Peyer's patch (tissue), 4 donors: Measurements from ENCODE around the gene GPR158.

Experiments used
- POLR2A ChIP-seq, 2 donors: fragments of 450-650 bp; IDR thresholded peaks; one replicate each; pipeline ENCODE4 v1.5.1; 2017; ENCODE audit warnings: antibody characterized with exemption in 2 of 2, mild to moderate bottlenecking in 2 of 2, moderate library complexity in 2 of 2
- TF ChIP-seq, protein P1 (sequence below), 6 experiments: fragments of 450-650 bp in 4 of 6; fragments of 200-600 bp in 2 of 6; sonication (generic) in 1 of 6; IDR thresholded peaks; one replicate each; pipeline ENCODE4 v1.5.1; 2017 to 2019; ENCODE audit warnings: antibody characterized with exemption in 6 of 6, mild to moderate bottlenecking in 3 of 6, moderate library complexity in 1 of 6

DNA sequence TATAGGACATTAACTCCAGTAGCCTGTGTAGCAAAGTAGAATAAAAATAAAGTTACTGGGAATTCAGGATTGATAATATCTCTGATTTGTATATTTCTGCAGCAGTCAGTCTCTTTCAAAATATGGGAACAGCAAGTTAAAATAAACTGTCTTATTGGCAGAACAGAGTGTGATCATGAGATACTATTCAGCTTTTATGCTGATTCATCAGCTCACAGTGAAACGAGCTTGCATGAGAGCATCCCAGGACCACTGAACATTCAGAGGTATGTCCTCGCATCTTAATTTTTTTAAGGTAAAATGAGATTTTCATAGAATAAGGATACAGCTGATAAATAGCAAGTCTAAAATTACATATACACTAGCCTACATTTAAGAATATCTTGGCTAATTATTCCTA, 476.7 kb downstream of the GPR158 start:
- TF ChIP-seq, protein P1, sequence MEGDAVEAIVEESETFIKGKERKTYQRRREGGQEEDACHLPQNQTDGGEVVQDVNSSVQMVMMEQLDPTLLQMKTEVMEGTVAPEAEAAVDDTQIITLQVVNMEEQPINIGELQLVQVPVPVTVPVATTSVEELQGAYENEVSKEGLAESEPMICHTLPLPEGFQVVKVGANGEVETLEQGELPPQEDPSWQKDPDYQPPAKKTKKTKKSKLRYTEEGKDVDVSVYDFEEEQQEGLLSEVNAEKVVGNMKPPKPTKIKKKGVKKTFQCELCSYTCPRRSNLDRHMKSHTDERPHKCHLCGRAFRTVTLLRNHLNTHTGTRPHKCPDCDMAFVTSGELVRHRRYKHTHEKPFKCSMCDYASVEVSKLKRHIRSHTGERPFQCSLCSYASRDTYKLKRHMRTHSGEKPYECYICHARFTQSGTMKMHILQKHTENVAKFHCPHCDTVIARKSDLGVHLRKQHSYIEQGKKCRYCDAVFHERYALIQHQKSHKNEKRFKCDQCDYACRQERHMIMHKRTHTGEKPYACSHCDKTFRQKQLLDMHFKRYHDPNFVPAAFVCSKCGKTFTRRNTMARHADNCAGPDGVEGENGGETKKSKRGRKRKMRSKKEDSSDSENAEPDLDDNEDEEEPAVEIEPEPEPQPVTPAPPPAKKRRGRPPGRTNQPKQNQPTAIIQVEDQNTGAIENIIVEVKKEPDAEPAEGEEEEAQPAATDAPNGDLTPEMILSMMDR (IDR thresholded peaks at IDR 0.05) = no peak
- no peak for TF ChIP-seq POLR2A (IDR thresholded peaks at IDR 0.05)
